ENCODE results near the gene DEFB123.

DNA sequence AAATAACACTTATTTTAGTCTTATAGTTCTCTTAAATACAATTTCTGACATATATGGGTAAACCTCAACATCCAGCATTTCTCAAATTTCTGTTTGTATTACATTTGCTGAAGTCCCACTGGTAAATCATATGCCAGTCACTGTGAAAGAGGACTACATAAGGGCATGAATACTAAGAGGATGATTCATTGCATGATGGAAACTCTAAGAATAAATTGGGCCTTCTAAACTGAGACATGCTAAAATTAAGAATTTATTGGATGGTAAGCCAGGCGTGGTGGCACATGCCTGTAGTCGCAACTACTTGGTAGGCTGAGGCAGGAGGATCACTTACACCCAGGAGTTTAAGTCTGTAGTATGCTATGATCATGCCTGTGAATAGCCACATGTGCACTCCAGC, 12.1 kb downstream of the DEFB123 start:
- TF ChIP-seq, protein P1, sequence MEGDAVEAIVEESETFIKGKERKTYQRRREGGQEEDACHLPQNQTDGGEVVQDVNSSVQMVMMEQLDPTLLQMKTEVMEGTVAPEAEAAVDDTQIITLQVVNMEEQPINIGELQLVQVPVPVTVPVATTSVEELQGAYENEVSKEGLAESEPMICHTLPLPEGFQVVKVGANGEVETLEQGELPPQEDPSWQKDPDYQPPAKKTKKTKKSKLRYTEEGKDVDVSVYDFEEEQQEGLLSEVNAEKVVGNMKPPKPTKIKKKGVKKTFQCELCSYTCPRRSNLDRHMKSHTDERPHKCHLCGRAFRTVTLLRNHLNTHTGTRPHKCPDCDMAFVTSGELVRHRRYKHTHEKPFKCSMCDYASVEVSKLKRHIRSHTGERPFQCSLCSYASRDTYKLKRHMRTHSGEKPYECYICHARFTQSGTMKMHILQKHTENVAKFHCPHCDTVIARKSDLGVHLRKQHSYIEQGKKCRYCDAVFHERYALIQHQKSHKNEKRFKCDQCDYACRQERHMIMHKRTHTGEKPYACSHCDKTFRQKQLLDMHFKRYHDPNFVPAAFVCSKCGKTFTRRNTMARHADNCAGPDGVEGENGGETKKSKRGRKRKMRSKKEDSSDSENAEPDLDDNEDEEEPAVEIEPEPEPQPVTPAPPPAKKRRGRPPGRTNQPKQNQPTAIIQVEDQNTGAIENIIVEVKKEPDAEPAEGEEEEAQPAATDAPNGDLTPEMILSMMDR (IDR thresholded peaks at IDR 0.05), result no peak
- no peak for TF ChIP-seq POLR2A (IDR thresholded peaks at IDR 0.05)
